HepG2 (cell line): Measurements from ENCODE around the gene NUP153. TPM values are rescaled to one million over a fixed set of nuclear protein-coding genes. Genes with fewer than 3 reads are reported as not detected.
"Not testable (repeated sequence)": the region's sequence is repeated elsewhere in the genome, so short reads cannot be mapped to it uniquely, and the experiment has no call there.

Source experiments
- ATAC-seq: fragments of 200-7000 bp; cut with Tn5 transposase; 3 replicates; pipeline ENCODE4 v1.9.1; 2020; ENCODE audit warnings: mild to moderate bottlenecking, moderate library complexity
- BruUV-seq: library from RNA; stranded (reverse); fragments of 400-500 nt; replicated peaks from 2 replicates; lab custom pipeline; 2021; lab: Mats Ljungman, UMichigan
- CTCF ChIA-PET: fragments of 300-600 bp; formaldehyde crosslinking; extraction: SDS; loops from one replicate; lab custom pipeline; 2021; ENCODE audit warnings: low total read pairs, inconsistent platforms, low intra/inter-chr PET ratio; lab: Yijun Ruan, JAX
- POLR2A ChIA-PET: fragments of 350-600 bp; sonication (Branson Sonifier 250); formaldehyde crosslinking; loops from one replicate; lab custom pipeline; 2020; ENCODE audit warnings: antibody characterized with exemption, inconsistent platforms; lab: Yijun Ruan, JAX
- DNase-seq: peaks from one replicate; pipeline ENCODE4 v3.0.0-alpha.2; 2015; ENCODE audit warnings: low spot score
- FAIRE-seq: peaks from 3 replicates; lab custom pipeline; 2011; peaks lifted over from hg19 to GRCh38; lab: Jason Lieb, UNC
- H2AFZ ChIP-seq: one replicate; pipeline ENCODE4 v1.6.1; 2011; ENCODE audit warnings: low read length, inconsistent platforms
- H3K27ac ChIP-seq: fragments of 300-600 bp; 3 replicates; pipeline ENCODE4 v1.8.0; 2011; ENCODE audit warnings: mixed run types, mild to moderate bottlenecking, mixed read lengths, low read length, inconsistent platforms; ENCODE audit not compliant: insufficient read depth; ENCODE audit errors: extremely low read length
- H3K27me3 ChIP-seq, 2 experiments: fragments of 200-600 bp in 1 of 2; 2 replicates in 1 of 2; 3 replicates in 1 of 2; pipeline versions ENCODE4 v1.6.0 to v1.8.0; 2011; ENCODE audit warnings: low read length in 2 of 2, mild to moderate bottlenecking in 2 of 2, moderate library complexity in 2 of 2, inconsistent platforms in 1 of 2; ENCODE audit not compliant: insufficient read depth in 2 of 2, control insufficient read depth in 1 of 2
- H3K36me3 ChIP-seq, 2 experiments: fragments of 200-600 bp in 1 of 2; replicated peaks in 1 of 2; 2 replicates in 1 of 2; 3 replicates in 1 of 2; pipeline versions ENCODE4 v1.5.1 to v1.8.0; 2011; ENCODE audit warnings: low read length in 2 of 2, inconsistent platforms in 1 of 2; ENCODE audit not compliant: insufficient read depth in 2 of 2, control insufficient read depth in 1 of 2
- H3K4me1 ChIP-seq: 2 replicates; pipeline ENCODE4 v1.5.1; 2012; ENCODE audit warnings: low read length, inconsistent platforms; ENCODE audit not compliant: insufficient read depth
- H3K4me2 ChIP-seq: 2 replicates; pipeline ENCODE4 v1.6.0; 2011; ENCODE audit warnings: low read depth, low read length, inconsistent platforms
- H3K4me3 ChIP-seq, 3 experiments: fragments of 200-600 bp in 1 of 3; sonication (generic), shearing (Covaris generic) in 1 of 3; replicated peaks in 1 of 3; 2 replicates each; pipeline ENCODE4 v1.5.1; 2011 to 2016; ENCODE audit warnings: low read length in 3 of 3, inconsistent platforms in 2 of 3, low read depth in 2 of 3, mild to moderate bottlenecking in 2 of 3, control low read depth in 1 of 3, mixed read lengths in 1 of 3; ENCODE audit not compliant: insufficient read depth in 1 of 3
- H3K79me2 ChIP-seq: one replicate; pipeline ENCODE4 v1.6.1; 2011; ENCODE audit warnings: low read length, inconsistent platforms; ENCODE audit not compliant: insufficient read depth
- H3K9ac ChIP-seq: 2 replicates; pipeline ENCODE4 v1.6.0; 2011; ENCODE audit warnings: mild to moderate bottlenecking, low read depth, low read length, inconsistent platforms; ENCODE audit not compliant: insufficient read depth
- H3K9me3 ChIP-seq: 2 replicates; pipeline ENCODE4 v1.5.1; 2012; ENCODE audit warnings: mild to moderate bottlenecking, low read length
- H4K20me1 ChIP-seq: 2 replicates; pipeline ENCODE4 v1.6.0; 2011; ENCODE audit warnings: inconsistent platforms, mild to moderate bottlenecking, low read length, moderate library complexity; ENCODE audit not compliant: insufficient read depth
- GFI1 ChIP-seq: sonication (generic); formaldehyde crosslinking; IDR thresholded peaks from 2 replicates; pipeline ENCODE4 v1.5.0; 2020; ENCODE audit warnings: missing genetic modification reagents, mild to moderate bottlenecking, borderline replicate concordance
- PPARG ChIP-seq: conservative IDR thresholded peaks from 2 replicates; pipeline ENCODE4 v1.6.1; 2016; ENCODE audit warnings: missing biosample characterization, missing genetic modification reagents
- ZFP90 ChIP-seq: sonication (generic); formaldehyde crosslinking; IDR thresholded peaks from 2 replicates; pipeline ENCODE4 v1.8.0; 2022; ENCODE audit warnings: missing genetic modification reagents, mild to moderate bottlenecking, inconsistent platforms, borderline replicate concordance
- ZNF672 ChIP-seq: sonication (generic); formaldehyde crosslinking; IDR thresholded peaks from 2 replicates; pipeline ENCODE4 v1.8.1; 2022; ENCODE audit warnings: missing genetic modification reagents
- WGBS: methylation state at CpG from one replicate; pipeline ENCODE4 v1.1.6; 2017; ENCODE audit warnings: low lambda C conversion rate; 5-methylcytosine and 5-hydroxymethylcytosine counted together
- in situ Hi-C: cut with HindIII; loops from 2 replicates; pipeline ENCODE4 v1.10.0; 2017; ENCODE audit warnings: low pct_unique_long_range_greater_than_20kb; ENCODE audit not compliant: extremely low pct_ligation_motif_present
- intact Hi-C: fragments of 100-400 bp; cut with micrococcal nuclease; formaldehyde crosslinking; loops from one replicate; pipeline ENCODE4 v1.10.0; 2022; ENCODE audit not compliant: unreplicated experiment
- polyA plus RNA-seq, 8 experiments: library from polyadenylated mRNA; depleted of rRNA in 3 of 8; stranded (reverse) in 7 of 8; unstranded in 1 of 8; fragments of >200 nt; fragmentation: Illumina TruSeq in 4 of 8; extraction: Trizol in 4 of 8; gene quantifications; 2 replicates each; pipeline versions ENCODE4 v1.2.1 to v1.2.3, GENCODE V29; 2011 to 2016; ENCODE audit warnings: low read depth in 4 of 8, missing spikeins in 1 of 8, mixed read lengths in 1 of 8; ENCODE audit not compliant: insufficient read depth in 1 of 8
- total RNA-seq, 5 experiments: library from RNA; depleted of rRNA; stranded (reverse); fragments of >200 nt; fragmentation: Illumina TruSeq; extraction: Trizol; gene quantifications; 2 replicates each; pipeline ENCODE4 v1.2.3, GENCODE V29; 2016; ENCODE audit warnings: low read depth in 1 of 5
- TF ChIP-seq, protein P1 (sequence below): sonication (generic); formaldehyde crosslinking; IDR thresholded peaks from 2 replicates; pipeline ENCODE4 v1.4.0; 2020; ENCODE audit warnings: mild to moderate bottlenecking, missing genetic modification reagents
- TF ChIP-seq, protein P2 (sequence below): sonication (generic); formaldehyde crosslinking; IDR thresholded peaks from 2 replicates; pipeline ENCODE4 v1.5.1; 2020; ENCODE audit warnings: mild to moderate bottlenecking, missing genetic modification reagents, moderate library complexity

The NUP153 gene
- total and polyA plus RNA-seq, 2 of the 13 experiments (the other 11 are each of a cell fraction or from before 2014, with no cell fraction given), result 29.8 to 55.2 TPM

DNA sequence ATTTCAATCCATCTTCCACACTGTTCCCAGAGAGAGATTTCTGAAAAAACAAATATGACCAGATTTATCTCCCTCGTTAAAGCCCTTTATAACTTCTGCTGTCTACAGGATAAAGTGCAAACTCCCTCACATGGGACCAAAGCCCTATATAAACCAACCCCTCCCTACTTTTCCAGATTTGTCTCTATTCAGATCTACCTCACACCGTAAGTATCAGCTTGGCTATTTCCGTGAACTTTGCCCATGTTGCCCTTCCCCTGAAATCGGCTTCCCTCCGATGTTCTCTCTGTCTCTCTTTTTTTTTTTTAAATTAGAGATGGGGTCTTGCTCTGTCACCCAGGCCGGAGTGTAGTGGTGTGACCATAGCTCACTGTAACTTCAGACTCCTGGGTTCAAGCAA is 118.7 kb downstream of the NUP153 start:
- intact Hi-C loops, result loop anchor here (10.0 kb wide), 1 partner anchor 217 kb away; no protein-coding TSS in a partner anchor
- 11% methylated on average over 6 of the region's 6 CpGs for WGBS
- Histone ChIP-seq H4K20me1 (no peaks in the 10 kb centered on the region), H3K9me3 (no peaks in the 10 kb centered on the region), H3K9ac (no peak overlapping the region), H3K79me2 (no peaks in the 10 kb centered on the region), H3K27me3 (no peaks in the 10 kb centered on the region), H3K4me1 (peaks cover 42% of the 10 kb centered on the region), H3K4me2 (peak overlapping the region; percentile 45), H3K27ac (no peak overlapping the region), H3K4me3 (no peak overlapping the region), H2AFZ (no peak overlapping the region), H3K36me3 (no peaks in the 10 kb centered on the region)
- in situ Hi-C loops, result no loop called here
- TF ChIP-seq ZFP90 (no peak), GFI1 (0 out of 2 replicates have a peak, but pooled peaks have one; percentile 42), ZNF672 (CRISPR knock-in tag) (no peak), PPARG (CRISPR knock-in tag) (no peak)
- TF ChIP-seq, protein P1, sequence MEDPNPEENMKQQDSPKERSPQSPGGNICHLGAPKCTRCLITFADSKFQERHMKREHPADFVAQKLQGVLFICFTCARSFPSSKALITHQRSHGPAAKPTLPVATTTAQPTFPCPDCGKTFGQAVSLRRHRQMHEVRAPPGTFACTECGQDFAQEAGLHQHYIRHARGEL (CRISPR knock-in tag), result no peak
- TF ChIP-seq, protein P2, sequence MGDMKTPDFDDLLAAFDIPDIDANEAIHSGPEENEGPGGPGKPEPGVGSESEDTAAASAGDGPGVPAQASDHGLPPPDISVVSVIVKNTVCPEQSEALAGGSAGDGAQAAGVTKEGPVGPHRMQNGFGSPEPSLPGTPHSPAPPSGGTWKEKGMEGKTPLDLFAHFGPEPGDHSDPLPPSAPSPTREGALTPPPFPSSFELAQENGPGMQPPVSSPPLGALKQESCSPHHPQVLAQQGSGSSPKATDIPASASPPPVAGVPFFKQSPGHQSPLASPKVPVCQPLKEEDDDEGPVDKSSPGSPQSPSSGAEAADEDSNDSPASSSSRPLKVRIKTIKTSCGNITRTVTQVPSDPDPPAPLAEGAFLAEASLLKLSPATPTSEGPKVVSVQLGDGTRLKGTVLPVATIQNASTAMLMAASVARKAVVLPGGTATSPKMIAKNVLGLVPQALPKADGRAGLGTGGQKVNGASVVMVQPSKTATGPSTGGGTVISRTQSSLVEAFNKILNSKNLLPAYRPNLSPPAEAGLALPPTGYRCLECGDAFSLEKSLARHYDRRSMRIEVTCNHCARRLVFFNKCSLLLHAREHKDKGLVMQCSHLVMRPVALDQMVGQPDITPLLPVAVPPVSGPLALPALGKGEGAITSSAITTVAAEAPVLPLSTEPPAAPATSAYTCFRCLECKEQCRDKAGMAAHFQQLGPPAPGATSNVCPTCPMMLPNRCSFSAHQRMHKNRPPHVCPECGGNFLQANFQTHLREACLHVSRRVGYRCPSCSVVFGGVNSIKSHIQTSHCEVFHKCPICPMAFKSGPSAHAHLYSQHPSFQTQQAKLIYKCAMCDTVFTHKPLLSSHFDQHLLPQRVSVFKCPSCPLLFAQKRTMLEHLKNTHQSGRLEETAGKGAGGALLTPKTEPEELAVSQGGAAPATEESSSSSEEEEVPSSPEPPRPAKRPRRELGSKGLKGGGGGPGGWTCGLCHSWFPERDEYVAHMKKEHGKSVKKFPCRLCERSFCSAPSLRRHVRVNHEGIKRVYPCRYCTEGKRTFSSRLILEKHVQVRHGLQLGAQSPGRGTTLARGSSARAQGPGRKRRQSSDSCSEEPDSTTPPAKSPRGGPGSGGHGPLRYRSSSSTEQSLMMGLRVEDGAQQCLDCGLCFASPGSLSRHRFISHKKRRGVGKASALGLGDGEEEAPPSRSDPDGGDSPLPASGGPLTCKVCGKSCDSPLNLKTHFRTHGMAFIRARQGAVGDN (CRISPR knock-in tag), result no peak
- ATAC-seq (no peak), FAIRE-seq (no peak), DNase-seq (no peak)
- ChIA-PET POLR2A (no interaction called here), CTCF (no interaction called here)
- BruUV-seq, result no TSS peak

DNA sequence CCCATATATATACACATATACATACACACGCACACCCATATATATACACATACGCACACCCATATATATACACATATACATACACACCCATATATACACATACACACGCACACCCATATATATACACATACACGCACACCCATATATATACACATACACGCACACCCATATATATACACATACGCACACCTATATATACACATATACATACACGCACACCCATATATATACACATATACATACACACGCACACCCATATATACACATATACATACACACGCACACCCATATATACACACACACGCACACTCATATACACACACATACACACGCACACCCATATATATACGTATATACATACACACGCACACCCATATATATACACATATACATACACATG is 120.1 kb downstream of the NUP153 start:
- H3K4me1 ChIP-seq, result peaks cover 42% of the 10 kb centered on the region
- H2AFZ ChIP-seq, H3K9me3 ChIP-seq, POLR2A ChIA-PET, H3K4me3 ChIP-seq, ATAC-seq, in situ Hi-C loops, H3K27ac ChIP-seq, H4K20me1 ChIP-seq, H3K36me3 ChIP-seq, DNase-seq, BruUV-seq, H3K4me2 ChIP-seq, H3K9ac ChIP-seq, H3K27me3 ChIP-seq, H3K79me2 ChIP-seq, FAIRE-seq: not testable (repeated sequence)
- WGBS, result 97% methylated on average over 13 of the region's 13 CpGs
- intact Hi-C loops, result loop anchor here (10.0 kb wide), 1 partner anchor 218 kb away; no protein-coding TSS in a partner anchor
- CTCF ChIA-PET, result interaction anchor here (3.6 kb wide), 1 partner anchor 431 kb away, joined by 55 read pairs; no protein-coding TSS in a partner anchor
